ENCODE measurements around the gene CNNM4.

The CNNM4 gene

DNA sequence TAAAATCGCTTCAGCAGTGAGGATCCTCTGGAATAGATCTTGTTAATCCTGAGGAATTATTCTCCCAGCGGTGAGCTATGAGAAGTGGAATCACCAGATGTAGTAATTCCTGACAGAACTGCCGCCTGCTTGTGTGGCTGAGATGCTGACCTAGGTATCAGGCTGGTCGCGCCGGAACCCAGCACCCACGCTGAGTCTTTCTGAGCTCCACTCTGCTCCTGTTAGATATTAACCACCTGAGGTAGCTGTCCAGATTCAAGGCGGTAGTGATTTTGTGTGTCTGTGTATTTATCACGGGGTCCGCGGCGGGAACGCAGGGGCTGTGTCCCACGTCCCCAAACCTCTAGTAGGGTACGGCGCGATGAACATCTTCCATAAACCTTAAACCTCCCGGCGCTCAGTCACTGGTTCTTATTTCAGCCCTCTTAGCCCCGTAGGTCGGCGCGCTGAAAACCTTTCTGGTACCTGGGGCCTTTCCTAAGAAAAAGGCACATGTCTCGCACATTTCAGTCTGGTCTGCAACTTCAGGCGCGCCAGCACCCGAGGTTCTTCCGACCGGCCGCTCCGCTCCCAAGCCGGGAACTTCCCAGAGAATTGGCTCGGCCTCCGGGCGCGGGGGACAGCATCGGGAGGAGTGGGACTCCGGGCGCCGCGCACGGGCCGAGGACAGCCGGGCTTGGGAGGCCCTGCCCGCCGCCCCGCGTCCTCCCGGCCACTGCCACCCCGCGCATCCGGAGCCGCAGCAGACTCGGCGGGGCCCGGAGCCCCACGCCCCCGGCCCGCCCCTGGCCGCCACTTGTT lies 54.8 kb downstream of the CNNM4 start:
- no peak for DNase-seq

DNA sequence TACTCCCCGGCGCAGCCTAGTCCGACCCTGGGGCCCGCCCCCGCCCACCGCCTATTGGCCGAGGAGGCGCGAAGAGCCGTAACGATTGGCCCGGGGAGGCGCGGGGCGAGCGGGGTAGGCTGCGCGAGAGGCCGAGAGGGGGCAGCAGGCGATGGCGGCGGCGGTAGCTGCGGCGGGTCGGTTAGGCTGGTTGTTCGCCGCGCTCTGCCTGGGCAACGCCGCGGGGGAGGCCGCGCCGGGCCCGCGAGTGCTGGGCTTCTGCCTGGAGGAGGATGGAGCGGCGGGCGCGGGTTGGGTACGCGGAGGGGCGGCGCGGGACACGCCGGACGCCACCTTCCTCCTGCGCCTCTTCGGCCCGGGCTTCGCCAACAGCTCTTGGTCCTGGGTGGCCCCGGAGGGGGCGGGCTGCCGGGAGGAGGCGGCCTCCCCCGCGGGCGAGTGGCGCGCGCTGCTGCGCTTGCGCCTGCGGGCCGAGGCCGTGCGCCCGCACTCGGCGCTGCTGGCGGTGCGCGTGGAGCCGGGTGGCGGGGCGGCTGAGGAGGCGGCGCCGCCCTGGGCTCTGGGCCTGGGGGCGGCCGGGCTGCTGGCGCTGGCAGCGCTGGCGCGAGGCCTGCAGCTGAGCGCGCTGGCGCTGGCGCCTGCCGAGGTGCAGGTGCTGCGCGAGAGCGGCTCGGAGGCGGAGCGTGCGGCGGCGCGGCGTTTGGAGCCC lies 55.6 kb downstream of the CNNM4 start, which contains the start of gene CNNM3:
TSS of gene CNNM3 (plus strand) at position 142 of the 709 bp plus-strand sequence. CDS start at position 152, 10 bp downstream.
- DNase-seq, result peak; percentile 81 to 92

- DNase-seq, result no peak
These were observed 56.4 kb downstream of the CNNM4 start for GRCh38 chr2:96816836-96817702.

- no peak for DNase-seq
These were observed 57.2 kb downstream of the CNNM4 start for GRCh38 chr2:96817882-96818281.

DNA sequence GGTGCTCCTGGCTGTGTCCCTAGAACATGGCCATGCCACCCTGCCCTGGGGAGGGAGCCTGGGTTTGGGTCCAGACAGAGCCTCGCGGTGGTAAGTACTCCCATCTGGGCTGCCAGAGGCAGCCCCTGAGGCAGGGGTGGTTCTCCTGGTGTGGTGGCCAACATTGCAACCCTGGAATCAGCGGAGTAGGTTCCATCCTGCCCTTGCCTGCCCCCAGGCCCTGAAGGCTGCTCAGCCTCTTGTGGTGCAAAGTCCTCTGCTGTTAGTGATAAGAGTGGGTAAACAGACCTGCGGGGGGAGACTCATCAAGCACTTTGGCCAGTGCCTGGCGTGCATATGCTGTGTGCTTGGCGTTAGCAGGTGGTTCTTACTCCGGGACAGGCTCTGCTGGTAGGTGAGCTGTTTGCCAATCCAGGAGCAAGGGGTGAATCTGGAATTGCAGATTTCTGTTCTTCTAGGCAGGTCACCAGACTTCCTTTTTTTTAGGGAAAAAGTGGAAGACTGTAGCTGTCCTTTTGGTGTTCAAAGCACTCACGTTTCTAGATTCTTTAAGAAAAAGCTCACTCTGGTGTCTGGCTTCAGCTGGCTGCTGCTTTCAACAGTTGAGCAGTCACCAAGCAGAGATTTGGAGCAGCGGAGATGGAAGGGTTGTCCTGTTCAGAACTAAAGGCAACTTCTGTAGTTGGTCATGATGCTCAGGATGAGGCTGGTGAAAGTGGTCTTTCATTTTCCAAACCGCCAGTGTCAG lies 58.6 kb downstream of the CNNM4 start:
- no peak for DNase-seq

GRCh38 chr2:96819876-96820511 lies 59.3 kb downstream of the CNNM4 start:
- no peak for DNase-seq

DNA sequence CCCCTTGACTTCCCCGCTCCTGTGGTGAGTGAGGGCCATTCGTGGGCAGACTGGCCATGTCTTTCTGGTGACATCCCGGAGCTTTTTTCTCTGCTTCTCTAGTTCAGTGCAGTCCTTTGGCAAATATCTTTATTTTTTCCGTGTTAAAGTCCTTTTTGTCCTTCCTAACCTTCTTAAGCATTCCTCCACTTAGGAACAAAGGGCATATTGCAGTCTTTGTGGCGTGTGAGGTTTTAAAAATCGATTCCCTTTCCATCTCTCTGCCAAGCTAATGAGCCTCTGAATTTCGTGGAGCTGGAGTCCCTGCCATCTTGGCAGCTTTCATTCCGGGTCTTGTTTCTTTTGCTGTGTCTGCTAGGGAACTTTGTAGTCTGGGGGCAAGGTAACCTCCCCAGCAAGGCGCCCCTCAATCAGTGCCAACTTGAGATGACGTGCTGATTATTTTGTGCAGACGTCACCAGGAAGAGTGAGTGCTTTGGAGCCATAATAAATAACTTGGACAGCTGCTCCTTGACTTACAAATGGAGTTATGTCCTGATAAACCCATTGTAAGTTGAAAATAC lies 60.5 kb downstream of the CNNM4 start:
- DNase-seq, result no peak

DNA sequence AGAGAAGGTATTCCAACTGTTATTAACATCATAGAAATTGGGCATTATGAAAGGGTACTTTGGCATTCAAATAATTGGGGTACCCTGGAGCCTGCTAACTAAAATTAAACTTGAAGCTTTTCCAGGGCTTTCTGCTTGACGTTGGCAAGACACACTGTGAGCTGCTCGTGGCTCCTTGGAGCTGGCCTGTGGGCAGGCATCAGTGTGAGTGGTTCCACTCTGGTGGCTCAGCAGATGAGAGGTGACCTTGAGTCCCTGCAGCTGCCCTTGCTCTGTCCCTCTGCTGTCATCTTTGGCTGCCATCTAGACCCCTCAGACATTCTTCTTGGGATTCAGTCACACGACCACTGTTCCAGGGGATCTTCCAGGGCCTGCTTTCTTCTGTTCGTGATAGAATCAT lies 62.1 kb downstream of the CNNM4 start:
- DNase-seq, result no peak

DNA sequence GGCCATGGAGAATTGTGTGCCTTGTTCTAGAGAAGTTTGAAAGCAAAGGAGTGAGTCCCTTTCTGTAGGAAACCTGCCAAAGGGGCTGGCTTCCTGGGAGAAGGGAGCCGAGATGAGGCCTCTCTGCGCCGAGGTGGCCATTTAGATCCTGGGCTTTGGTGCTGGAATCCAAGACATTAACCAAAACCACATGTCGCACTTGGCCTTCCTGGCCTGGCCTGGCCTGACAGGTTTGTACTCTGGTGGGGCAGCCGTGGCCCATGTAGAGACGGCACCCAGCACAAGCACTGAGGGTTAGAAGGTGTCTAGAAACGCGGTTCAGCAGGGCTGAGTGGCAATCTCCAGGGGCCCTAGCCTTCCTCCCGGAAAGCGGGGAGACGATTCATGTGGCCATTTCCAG lies 62.5 kb downstream of the CNNM4 start:
- no peak for DNase-seq

DNA sequence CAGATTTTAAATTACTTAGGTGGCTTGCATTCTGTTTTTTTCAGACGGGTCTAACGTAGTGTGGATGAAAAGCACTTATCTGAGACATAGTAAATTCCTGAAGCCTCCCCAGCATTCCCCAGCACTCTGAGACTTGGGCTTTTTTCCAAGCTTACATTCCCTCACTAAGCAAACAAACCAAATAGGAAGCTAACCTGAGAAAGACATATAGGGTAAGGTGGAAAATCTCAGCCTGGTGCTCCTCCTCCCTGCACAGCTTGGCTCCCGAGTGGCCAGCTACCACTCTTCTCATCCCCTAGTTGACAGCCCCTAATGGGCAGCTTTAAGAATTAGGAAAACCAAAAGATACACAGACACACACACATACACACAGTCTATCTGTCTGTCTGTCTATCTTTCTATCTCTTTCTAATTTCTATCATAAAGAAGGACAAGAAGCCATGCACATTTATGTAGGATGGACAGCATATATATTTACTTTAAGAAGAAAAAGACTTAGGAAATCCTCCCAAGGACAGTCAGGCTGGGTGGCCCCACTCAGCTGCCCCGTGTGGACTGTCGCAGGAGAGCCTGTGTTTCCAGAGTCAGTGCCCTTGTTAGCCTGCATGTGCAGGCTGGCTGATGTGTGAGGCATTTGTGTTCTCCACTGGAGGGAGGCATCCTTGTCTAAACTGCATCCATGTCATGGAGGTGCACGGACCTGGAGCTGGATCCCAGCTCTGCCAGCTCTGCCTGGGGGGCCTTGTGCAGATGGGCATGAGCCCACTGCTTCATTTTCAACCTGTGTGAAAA lies 63.6 kb downstream of the CNNM4 start:
- no peak for DNase-seq

GRCh38 chr2:96825057-96825456 lies 64.4 kb downstream of the CNNM4 start:
- no peak for DNase-seq

- DNase-seq, result no peak
These were observed 66.0 kb downstream of the CNNM4 start for GRCh38 chr2:96826546-96827278.

- no peak for DNase-seq
These were observed 67.7 kb downstream of the CNNM4 start for GRCh38 chr2:96828436-96828835.

- no peak for DNase-seq
These were observed 68.2 kb downstream of the CNNM4 start for GRCh38 chr2:96828874-96829273.

DNA sequence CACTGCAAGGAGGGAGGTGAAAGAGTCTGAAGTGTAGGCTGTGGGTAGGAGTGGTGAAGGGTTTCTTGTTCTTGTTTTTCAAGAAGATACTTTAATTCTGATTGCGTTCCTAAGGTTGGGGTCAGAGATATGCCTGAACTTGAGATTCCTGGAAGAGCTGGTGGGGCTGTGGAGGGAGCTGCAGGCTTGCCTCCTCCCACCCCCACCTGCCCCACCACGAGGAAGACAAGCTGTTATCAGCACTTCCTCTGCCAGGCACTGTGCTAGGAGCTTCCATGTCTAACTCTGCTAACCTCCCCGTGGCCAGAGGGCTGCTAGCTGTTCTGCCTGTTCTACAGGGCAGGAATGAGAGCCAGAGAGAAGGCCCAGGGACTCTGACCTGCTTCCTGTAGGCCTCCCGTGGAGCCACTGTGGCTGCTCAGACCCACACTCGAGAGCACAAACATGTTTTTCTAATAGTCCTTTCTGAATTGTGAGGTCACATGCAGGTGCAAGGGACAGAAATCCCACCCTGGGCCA lies 69.4 kb downstream of the CNNM4 start:
- DNase-seq, result no peak

DNA sequence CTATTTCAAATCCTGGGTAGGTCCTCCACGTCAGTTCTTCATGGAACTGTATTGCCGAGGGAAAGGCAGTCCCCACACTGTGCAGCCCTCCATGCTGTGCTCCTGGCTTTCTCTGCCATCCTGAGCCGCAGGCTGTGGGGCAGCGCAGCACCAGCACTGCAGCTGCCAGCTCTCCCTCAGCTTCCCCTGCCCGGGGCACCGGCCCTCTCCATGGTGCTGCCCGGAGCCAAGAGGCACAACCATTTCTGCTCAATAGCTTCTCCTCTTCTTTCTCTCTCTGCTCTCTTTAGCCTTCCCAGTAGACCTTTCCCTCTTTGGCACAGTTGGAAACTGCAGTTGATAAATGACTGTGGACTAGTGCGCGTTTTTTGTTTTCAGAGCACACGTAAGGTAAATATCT lies 71.0 kb downstream of the CNNM4 start:
- DNase-seq, result no peak

DNA sequence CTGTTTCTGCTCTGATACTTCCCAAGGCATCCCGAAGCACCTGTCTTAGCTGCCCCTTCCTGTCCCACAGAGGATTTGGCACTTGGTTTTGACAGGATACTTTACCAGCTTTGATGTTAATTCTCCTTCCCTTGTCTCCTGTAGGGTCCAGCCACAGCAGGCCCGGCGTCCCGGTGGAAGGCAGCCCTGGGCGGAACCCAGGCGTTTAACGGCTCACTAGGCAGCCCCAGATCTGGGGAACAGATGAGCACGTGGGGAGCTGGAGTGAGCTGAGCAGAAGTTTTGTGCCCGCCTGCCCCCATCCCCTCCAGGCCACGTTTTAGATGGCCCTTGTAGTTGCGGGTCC lies 71.7 kb downstream of the CNNM4 start:
- DNase-seq, result no peak

GRCh38 chr2:96832754-96833507 lies 72.2 kb downstream of the CNNM4 start:
- peak in 1 of 2 experiments; percentile 7 for DNase-seq

- DNase-seq, result no peak
These were observed 75.1 kb downstream of the CNNM4 start for GRCh38 chr2:96835830-96836229.
